ENCODE data around the gene CPPED1.
"Not testable (repeated sequence)": the region's sequence is repeated elsewhere in the genome, so short reads cannot be mapped to it uniquely, and the experiment has no call there.

The CPPED1 gene

GRCh38 chr16:12803203-12804093 is at the start of gene CPPED1:
Gene CPPED1, minus strand, starts transcription at chr16:12803887. Its CDS starts 111 bp downstream, at chr16:12803776.
- DNase-seq, result peak; percentile 64 to 70

GRCh38 chr16:12850186-12850585 is 46.5 kb upstream of the CPPED1 start:
- no peak for DNase-seq

- no peak for DNase-seq
Observed at GRCh38 chr16:12846592-12846991, 42.9 kb upstream of the CPPED1 start.

- DNase-seq, result no peak
Observed at GRCh38 chr16:12845282-12845681, 41.6 kb upstream of the CPPED1 start.

- no peak for DNase-seq
Observed at GRCh38 chr16:12837756-12838155, 34.1 kb upstream of the CPPED1 start.

GRCh38 chr16:12837291-12837690 is 33.6 kb upstream of the CPPED1 start:
- DNase-seq, result no peak

- no peak for DNase-seq
Observed at GRCh38 chr16:12833926-12834325, 30.2 kb upstream of the CPPED1 start.

GRCh38 chr16:12829096-12829888 is 25.6 kb upstream of the CPPED1 start:
- DNase-seq, result no peak

GRCh38 chr16:12828206-12828605 is 24.5 kb upstream of the CPPED1 start:
- DNase-seq, result no peak

GRCh38 chr16:12826559-12826958 is 22.9 kb upstream of the CPPED1 start:
- DNase-seq, result no peak

GRCh38 chr16:12819126-12820117 is 15.7 kb upstream of the CPPED1 start:
- DNase-seq, result peak in 1 of 2 experiments; percentile 0

GRCh38 chr16:12818326-12818725 is 14.6 kb upstream of the CPPED1 start:
- DNase-seq, result no peak

- DNase-seq, result not testable (repeated sequence)
Observed at GRCh38 chr16:12816791-12817214, 13.1 kb upstream of the CPPED1 start.

- DNase-seq, result no peak
Observed at GRCh38 chr16:12815361-12815760, 11.7 kb upstream of the CPPED1 start.

- DNase-seq, result not testable (repeated sequence)
Observed at GRCh38 chr16:12813734-12814133, 10.0 kb upstream of the CPPED1 start.

GRCh38 chr16:12813321-12813720 is 9.6 kb upstream of the CPPED1 start:
- DNase-seq, result not testable (repeated sequence)

- no peak for DNase-seq
Observed at GRCh38 chr16:12811441-12812383, 8.0 kb upstream of the CPPED1 start.

- no peak for DNase-seq
Observed at GRCh38 chr16:12805066-12805465, 1.4 kb upstream of the CPPED1 start.

GRCh38 chr16:12804395-12804794 is 708 bp upstream of the CPPED1 start:
- no peak for DNase-seq

GRCh38 chr16:12802661-12803060 is 1.0 kb downstream of the CPPED1 start:
- no peak for DNase-seq

GRCh38 chr16:12802048-12802447 is 1.6 kb downstream of the CPPED1 start:
- no peak for DNase-seq

Measured in NCI-H187 (cell line).